OCI-LY7 (cell line): ENCODE measurements around the gene PLXDC2. TPM values are rescaled to one million over a fixed set of nuclear protein-coding genes. Genes with fewer than 3 reads are reported as not detected.

Source experiments
- BruUV-seq: library from RNA; stranded (reverse); fragments of 400-500 nt; replicated peaks from 2 replicates; lab custom pipeline; 2021; lab: Mats Ljungman, UMichigan
- CTCF ChIA-PET: fragments of 300-600 bp; sonication (Branson Sonifier 250); formaldehyde crosslinking; loops from one replicate; lab custom pipeline; 2022; ENCODE audit warnings: antibody characterized with exemption; ENCODE audit not compliant: unreplicated experiment; lab: Charles Lee
- POLR2A ChIA-PET: fragments of 300-600 bp; sonication (Branson Sonifier 250); formaldehyde crosslinking; loops from one replicate; lab custom pipeline; 2022; ENCODE audit warnings: antibody characterized with exemption; lab: Charles Lee
- DNase-seq: peaks from one replicate; pipeline ENCODE4 v3.0.0-alpha.2; 2015; ENCODE audit warnings: low spot score
- H2AFZ ChIP-seq: fragments of 200-600 bp; sonication (generic), shearing (Covaris generic); 2 replicates; pipeline ENCODE4 v1.6.1; 2014; ENCODE audit warnings: mild to moderate bottlenecking, antibody characterized with exemption, low read length, moderate library complexity
- H3K27ac ChIP-seq: fragments of 200-600 bp; sonication (generic); 2 replicates; pipeline ENCODE4 v1.5.1; 2014; ENCODE audit warnings: mixed run types, low read depth, mild to moderate bottlenecking, moderate library complexity, low read length, inconsistent platforms; ENCODE audit not compliant: poor library complexity, severe bottlenecking
- H3K36me3 ChIP-seq: fragments of 200-600 bp; sonication (generic); 2 replicates; pipeline ENCODE4 v1.6.1; 2014; ENCODE audit warnings: mild to moderate bottlenecking, antibody characterized with exemption, low read length, moderate library complexity, mixed read lengths; ENCODE audit not compliant: insufficient read depth
- H3K4me1 ChIP-seq: fragments of 200-600 bp; sonication (generic); 2 replicates; pipeline ENCODE4 v1.5.1; 2014; ENCODE audit warnings: mild to moderate bottlenecking, low read length; ENCODE audit not compliant: insufficient read depth, poor library complexity, severe bottlenecking
- H3K4me2 ChIP-seq: fragments of 200-600 bp; sonication (generic); 2 replicates; pipeline ENCODE4 v1.6.1; 2014; ENCODE audit warnings: mild to moderate bottlenecking, low read length
- H3K4me3 ChIP-seq: fragments of 200-600 bp; sonication (generic); 2 replicates; pipeline ENCODE4 v1.5.1; 2014; ENCODE audit warnings: mild to moderate bottlenecking, low read depth, low read length; ENCODE audit not compliant: poor library complexity, severe bottlenecking
- H3K79me2 ChIP-seq: fragments of 200-600 bp; sonication (generic); 2 replicates; pipeline ENCODE4 v1.6.1; 2016; ENCODE audit warnings: low read depth, mild to moderate bottlenecking, low read length, moderate library complexity, mixed read lengths; ENCODE audit not compliant: insufficient read depth
- H3K9me2 ChIP-seq: fragments of 200-600 bp; sonication (generic); 2 replicates; pipeline ENCODE4 v1.6.1; 2016; ENCODE audit warnings: mild to moderate bottlenecking, low read length, mixed read lengths; ENCODE audit not compliant: insufficient read depth
- H3K9me3 ChIP-seq: fragments of 200-600 bp; sonication (generic); 2 replicates; pipeline ENCODE4 v1.6.1; 2014; ENCODE audit warnings: mild to moderate bottlenecking, mixed run types, low read length, mixed read lengths
- H4K20me1 ChIP-seq: fragments of 200-600 bp; sonication (generic); 2 replicates; pipeline ENCODE4 v1.6.1; 2014; ENCODE audit warnings: mild to moderate bottlenecking, antibody characterized with exemption, low read length, moderate library complexity, mixed read lengths; ENCODE audit not compliant: insufficient read depth
- CTCF ChIP-seq: fragments of 200-600 bp; sonication (generic); conservative IDR thresholded peaks from 2 replicates; pipeline ENCODE4 v1.5.1; 2014; ENCODE audit warnings: mild to moderate bottlenecking, antibody characterized with exemption, low read length, moderate library complexity, mixed read lengths
- EZH2phosphoT487 ChIP-seq: fragments of 200-600 bp; sonication (generic); IDR thresholded peaks from 2 replicates; pipeline ENCODE4 v1.6.1; 2018; ENCODE audit warnings: low read depth, borderline replicate concordance, mild to moderate bottlenecking, mixed run types, antibody characterized with exemption, low read length, moderate library complexity, mixed read lengths
- intact Hi-C: fragments of 100-400 bp; cut with micrococcal nuclease; formaldehyde crosslinking; loops from one replicate; pipeline ENCODE4 v1.10.0; 2022; ENCODE audit not compliant: unreplicated experiment
- total RNA-seq, 2 experiments: library from RNA; depleted of rRNA in 1 of 2; stranded (reverse); fragments of >200 nt in 1 of 2; shearing (Covaris generic) in 1 of 2; gene quantifications; 2 replicates each; pipeline ENCODE4 v1.2.3, GENCODE V29; 2014 to 2022

PLXDC2 gene
- total RNA-seq, 2 experiments from 2014 or later: not detected

- ChIA-PET CTCF (no interaction called here), POLR2A (interaction anchor here (0.5 to 0.9 kb wide), 2 partner anchors 34 to 331 kb away, joined by 3 to 4 read pairs; no protein-coding TSS in a partner anchor)
- intact Hi-C loops: loop anchor here (10.0 kb wide), 1 partner anchor 1348 kb away; the partner anchor contains the start of genes ARL5B and NSUN6
- Histone ChIP-seq H2AFZ (no peak overlapping the region; the same call in 1 of the 2 replicates), H3K27ac (no peak overlapping the region), H4K20me1 (no peaks in the 10 kb centered on the region), H3K4me3 (no peak overlapping the region), H3K79me2 (no peaks in the 10 kb centered on the region), H3K9me3 (no peaks in the 10 kb centered on the region), H3K9me2 (no peaks in the 10 kb centered on the region), H3K4me1 (peaks cover 18% of the 10 kb centered on the region), H3K36me3 (no peaks in the 10 kb centered on the region), H3K4me2 (no peak overlapping the region)
- no peak for TF ChIP-seq EZH2phosphoT487
- no peak for TF ChIP-seq CTCF
- no TSS peak for BruUV-seq
- DNase-seq: no peak
Observed at GRCh38 chr10:20002657-20003056, 186.4 kb downstream of the PLXDC2 start.

GRCh38 chr10:20004087-20004523 lies 187.9 kb downstream of the PLXDC2 start:
- H3K9me3 ChIP-seq: no peaks in the 10 kb centered on the region
- H2AFZ ChIP-seq: peak overlapping the region; percentile 76
- no peak overlapping the region for H3K4me3 ChIP-seq
- BruUV-seq: no TSS peak
- no peak for TF ChIP-seq EZH2phosphoT487
- TF ChIP-seq CTCF: no peak
- no peaks in the 10 kb centered on the region for H3K79me2 ChIP-seq
- peak overlapping the region; percentile 63 for H3K27ac ChIP-seq
- no peaks in the 10 kb centered on the region for H3K9me2 ChIP-seq
- H3K36me3 ChIP-seq: no peaks in the 10 kb centered on the region
- CTCF ChIA-PET: no interaction called here
- DNase-seq: no peak
- no peaks in the 10 kb centered on the region for H4K20me1 ChIP-seq
- H3K4me2 ChIP-seq: peak overlapping the region; percentile 47
- POLR2A ChIA-PET: interaction anchor here (0.6 to 1.0 kb wide), 3 partner anchors 15 to 218 kb away, joined by 3 to 5 read pairs (median 4); no protein-coding TSS in a partner anchor
- intact Hi-C loops: loop anchor here (10.0 kb wide), 1 partner anchor 1349 kb away; the partner anchor contains the start of genes ARL5B and NSUN6
- H3K4me1 ChIP-seq: peaks cover 18% of the 10 kb centered on the region

GRCh38 chr10:20005638-20006037 lies 189.4 kb downstream of the PLXDC2 start:
- H3K36me3 ChIP-seq: no peaks in the 10 kb centered on the region
- no peak overlapping the region for H3K27ac ChIP-seq
- no peak for TF ChIP-seq CTCF
- TF ChIP-seq EZH2phosphoT487: no peak
- H3K9me3 ChIP-seq: no peaks in the 10 kb centered on the region
- BruUV-seq: no TSS peak
- no peaks in the 10 kb centered on the region for H3K79me2 ChIP-seq
- no peak overlapping the region for H3K4me3 ChIP-seq
- no peaks in the 10 kb centered on the region for H4K20me1 ChIP-seq
- intact Hi-C loops: loop anchor here (10.0 kb wide), 1 partner anchor 1351 kb away; the partner anchor contains the start of genes ARL5B and NSUN6
- no peaks in the 10 kb centered on the region for H3K9me2 ChIP-seq
- CTCF ChIA-PET: no interaction called here
- POLR2A ChIA-PET: interaction anchor here (0.9 kb wide), 1 partner anchor 23 kb away, joined by 3 read pairs; no protein-coding TSS in a partner anchor
- no peak overlapping the region for H2AFZ ChIP-seq
- H3K4me2 ChIP-seq: no peak overlapping the region
- no peak for DNase-seq
- H3K4me1 ChIP-seq: peaks cover 18% of the 10 kb centered on the region
